D721Med (cell line): ENCODE data around the gene NDRG2.

ENCODE experiments used
- DNase-seq: peaks from one replicate; pipeline ENCODE4 v3.0.0; 2011; ENCODE audit warnings: low spot score; ENCODE audit not compliant: insufficient read length
- FAIRE-seq: peaks from 2 replicates; lab custom pipeline; 2011; peaks lifted over from hg19 to GRCh38; lab: Jason Lieb, UNC
- TF ChIP-seq, protein P1 (sequence below): IDR thresholded peaks from 2 replicates; pipeline ENCODE4 v1.5.1; 2012; ENCODE audit warnings: mild to moderate bottlenecking, control low read depth; ENCODE audit not compliant: insufficient read depth; ENCODE audit errors: missing control alignments

NDRG2 gene

DNA sequence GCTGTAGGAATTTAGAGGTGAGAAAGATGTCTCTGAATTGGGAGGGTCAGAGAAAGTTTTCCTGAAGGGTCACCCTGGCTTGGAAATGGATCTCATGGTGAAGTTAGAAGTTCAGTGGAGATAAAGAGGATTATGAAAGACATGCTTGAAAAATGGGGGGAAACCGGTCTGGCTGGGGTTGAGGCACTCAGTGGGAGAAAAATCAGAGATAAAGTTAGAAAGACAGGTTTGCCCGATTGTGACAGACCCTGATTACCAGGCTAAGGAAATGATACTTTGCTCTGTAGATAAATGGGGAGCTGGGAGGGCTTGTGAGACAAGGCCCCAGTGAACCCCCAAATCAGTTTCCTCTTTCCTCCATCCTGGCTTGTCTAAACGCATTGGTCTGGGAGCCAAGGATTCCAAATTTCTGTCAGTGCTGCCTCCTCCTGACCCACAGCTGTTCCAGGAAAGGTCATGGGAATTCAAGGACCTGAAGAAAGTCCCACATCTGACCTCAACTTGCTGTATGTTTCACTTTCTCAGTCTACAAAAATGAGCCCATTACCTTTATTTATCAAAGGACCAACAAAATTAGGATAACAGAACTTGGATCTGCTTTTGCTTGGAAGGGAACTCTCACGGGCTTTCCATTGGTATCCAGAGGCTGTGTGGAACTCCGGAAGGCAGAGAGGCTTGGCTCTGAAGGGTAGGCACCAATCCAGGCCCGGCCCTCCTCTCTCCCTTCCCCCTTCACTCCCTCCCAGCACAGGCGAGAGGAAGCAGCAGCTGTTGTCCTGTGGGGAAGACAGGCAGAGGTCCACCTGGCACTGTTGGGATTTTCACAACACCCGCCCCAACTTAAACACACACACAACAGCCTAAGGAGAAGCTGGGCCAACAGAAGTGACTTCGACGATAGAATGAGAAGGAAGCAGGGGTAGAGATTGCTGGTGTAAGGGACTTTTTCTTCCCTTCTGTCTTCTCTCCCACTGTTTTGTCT is 13.9 kb upstream of the NDRG2 start:
- FAIRE-seq (no peak), DNase-seq (no peak)
- TF ChIP-seq, protein P1, sequence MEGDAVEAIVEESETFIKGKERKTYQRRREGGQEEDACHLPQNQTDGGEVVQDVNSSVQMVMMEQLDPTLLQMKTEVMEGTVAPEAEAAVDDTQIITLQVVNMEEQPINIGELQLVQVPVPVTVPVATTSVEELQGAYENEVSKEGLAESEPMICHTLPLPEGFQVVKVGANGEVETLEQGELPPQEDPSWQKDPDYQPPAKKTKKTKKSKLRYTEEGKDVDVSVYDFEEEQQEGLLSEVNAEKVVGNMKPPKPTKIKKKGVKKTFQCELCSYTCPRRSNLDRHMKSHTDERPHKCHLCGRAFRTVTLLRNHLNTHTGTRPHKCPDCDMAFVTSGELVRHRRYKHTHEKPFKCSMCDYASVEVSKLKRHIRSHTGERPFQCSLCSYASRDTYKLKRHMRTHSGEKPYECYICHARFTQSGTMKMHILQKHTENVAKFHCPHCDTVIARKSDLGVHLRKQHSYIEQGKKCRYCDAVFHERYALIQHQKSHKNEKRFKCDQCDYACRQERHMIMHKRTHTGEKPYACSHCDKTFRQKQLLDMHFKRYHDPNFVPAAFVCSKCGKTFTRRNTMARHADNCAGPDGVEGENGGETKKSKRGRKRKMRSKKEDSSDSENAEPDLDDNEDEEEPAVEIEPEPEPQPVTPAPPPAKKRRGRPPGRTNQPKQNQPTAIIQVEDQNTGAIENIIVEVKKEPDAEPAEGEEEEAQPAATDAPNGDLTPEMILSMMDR: no peak

DNA sequence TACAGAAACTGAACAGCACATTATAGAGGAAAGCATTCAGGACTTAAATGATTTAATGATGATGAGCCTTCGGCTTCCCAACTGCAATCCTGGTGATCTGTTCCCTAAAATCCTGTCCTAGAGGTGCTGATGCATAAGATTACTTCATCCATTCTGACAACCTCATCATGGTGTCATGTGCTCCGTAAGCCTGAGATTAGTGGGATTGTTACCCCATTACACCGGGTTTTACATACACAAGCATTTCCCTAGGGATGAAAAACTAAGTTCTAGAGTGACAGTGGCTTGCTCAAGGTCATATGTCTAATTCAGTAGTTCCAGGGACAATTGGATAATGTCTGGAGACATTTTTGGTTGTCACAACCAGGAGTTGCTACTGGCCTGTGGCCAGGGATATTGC is 12.3 kb upstream of the NDRG2 start:
- TF ChIP-seq, protein P1: no peak
- peak; percentile 34 for DNase-seq

DNA sequence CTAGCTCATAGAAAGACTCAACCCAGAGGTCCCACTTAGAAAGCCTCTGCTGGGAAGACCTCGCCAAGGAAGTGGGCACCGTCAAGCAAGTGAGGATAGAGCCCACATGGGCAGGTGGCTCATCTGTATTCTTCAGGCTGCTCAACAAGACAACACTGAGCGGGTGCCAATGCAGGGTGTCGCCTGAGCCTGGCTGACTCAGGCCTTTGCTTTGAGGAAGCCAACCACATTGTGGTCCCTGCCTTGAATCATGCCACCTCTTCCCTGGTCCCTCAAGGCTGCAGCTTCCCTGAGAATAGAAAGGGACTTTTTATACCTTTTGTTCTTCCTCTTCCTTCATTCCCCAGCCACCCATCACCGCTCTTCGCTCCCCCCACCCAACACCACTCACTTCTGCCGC is 11.9 kb upstream of the NDRG2 start:
- DNase-seq (no peak), FAIRE-seq (no peak)
- TF ChIP-seq, protein P1: no peak

More for the DNA sequence above, 12.3 kb upstream of the NDRG2 start:
- no peak for FAIRE-seq

DNA sequence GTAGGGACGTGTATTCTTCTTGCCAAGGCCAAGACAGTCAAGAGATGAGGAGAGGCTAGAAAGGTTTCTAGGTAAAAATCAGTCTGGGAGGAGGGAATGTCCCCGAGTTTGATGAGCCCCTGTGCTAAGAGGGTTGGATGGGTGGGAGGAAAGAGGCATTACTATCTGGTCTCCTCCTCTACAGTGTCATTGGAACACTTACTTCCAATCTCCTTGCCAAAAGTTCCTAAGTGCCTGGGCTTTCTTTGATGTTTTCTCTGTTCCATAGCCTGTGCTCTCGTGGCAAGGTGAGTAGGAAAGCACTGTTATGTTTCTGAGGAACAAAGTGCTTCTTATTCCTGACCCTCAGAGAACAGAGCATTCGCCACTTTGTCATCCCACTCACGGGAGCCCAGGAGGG is 9.8 kb upstream of the NDRG2 start, which contains the start of gene RNASE13:
RNASE13 (minus strand) TSS at position 101 of the 400 bp plus-strand sequence. CDS start 519 bp downstream, outside the sequence.
- TF ChIP-seq, protein P1: no peak
- FAIRE-seq (no peak), DNase-seq (no peak)

DNA sequence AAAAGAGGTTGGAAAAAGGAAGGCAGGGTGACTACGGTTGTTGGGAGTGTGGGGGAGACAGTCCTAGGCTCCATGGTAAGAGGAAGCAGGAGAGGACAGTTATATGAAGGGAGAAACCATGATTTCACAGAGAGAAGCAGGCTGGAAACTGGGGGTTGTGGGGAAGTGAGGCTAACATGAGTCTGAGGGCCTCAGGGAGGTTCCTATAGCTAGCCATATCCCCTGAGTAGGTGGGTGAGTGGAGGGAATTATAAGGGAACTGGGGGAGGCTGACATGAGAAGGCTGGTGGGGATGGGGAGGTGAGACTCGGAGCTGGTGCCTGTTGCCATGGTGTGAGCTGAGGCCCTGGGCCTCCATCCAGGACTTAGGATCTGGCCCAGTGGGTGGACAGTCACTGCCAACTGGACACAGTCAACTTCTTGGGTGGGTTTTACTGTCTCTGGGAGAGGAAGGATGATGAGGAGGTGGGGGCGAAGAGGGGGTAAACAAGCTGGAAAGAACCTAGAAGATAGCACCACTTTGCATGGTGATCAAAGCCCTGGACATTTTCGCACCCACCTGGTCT is 8.4 kb upstream of the NDRG2 start:
- TF ChIP-seq, protein P1: no peak
- FAIRE-seq: no peak
- no peak for DNase-seq

DNA sequence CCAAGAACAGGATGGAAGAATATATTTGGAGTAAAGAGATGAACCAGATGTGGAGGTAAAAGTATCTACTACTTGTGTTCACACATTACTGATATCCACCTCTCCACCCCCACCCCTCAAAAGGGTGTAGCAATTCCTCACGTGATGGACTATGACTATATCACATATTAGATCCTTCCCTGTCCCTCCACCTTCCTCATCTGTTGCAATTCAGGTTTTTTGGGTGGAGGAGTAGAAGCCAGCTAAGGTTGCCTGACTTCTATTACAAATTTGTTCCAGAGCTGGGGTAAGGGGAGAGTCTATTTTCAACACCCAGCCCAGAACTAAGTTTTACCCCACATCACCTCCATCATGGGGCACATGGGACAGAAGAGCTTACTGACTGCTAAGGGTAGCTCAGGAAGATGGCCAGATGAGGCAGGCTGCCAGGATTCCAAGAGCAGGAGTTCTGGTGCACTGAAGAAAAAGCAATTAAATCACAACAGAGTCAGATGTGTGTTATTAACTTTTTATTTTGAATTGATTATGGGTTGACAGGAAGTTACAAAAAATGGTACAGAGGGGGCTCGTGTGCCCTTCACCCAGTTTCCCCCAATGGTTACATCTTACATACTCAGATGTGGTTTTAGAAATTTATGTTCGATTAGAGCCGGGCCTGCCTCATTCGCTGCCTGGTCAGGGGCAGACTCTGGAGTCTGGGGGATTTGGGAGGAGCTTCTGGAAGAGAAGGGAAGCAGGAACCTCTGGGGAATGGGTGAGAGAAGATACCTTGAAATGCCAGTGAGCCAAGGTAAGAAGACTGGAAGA is 7.7 kb upstream of the NDRG2 start:
- FAIRE-seq (no peak), DNase-seq (no peak)
- TF ChIP-seq, protein P1: no peak
